A673 (cell line): ENCODE data around the gene KMT5B. TPM values are rescaled to one million over a fixed set of nuclear protein-coding genes. Genes with fewer than 3 reads are reported as not detected.

Experiments
- BruUV-seq: library from RNA; stranded (reverse); fragments of 400-500 nt; replicated peaks from 2 replicates; lab custom pipeline; 2021; lab: Mats Ljungman, UMichigan
- CTCF ChIA-PET: fragments of 300-600 bp; sonication (Branson Sonifier 250); formaldehyde crosslinking; loops from one replicate; lab custom pipeline; 2022; ENCODE audit warnings: antibody characterized with exemption; lab: Charles Lee
- POLR2A ChIA-PET: fragments of 300-600 bp; sonication (Branson Sonifier 250); formaldehyde crosslinking; loops from one replicate; lab custom pipeline; 2022; ENCODE audit warnings: antibody characterized with exemption; ENCODE audit not compliant: low non-redundant PET; lab: Charles Lee
- DNase-seq: peaks from one replicate; pipeline ENCODE4 v3.0.0-alpha.2; 2015; ENCODE audit warnings: low spot score
- H3K27ac ChIP-seq: fragments of 200-600 bp; sonication (generic); 2 replicates; pipeline ENCODE4 v1.5.1; 2016; ENCODE audit warnings: mixed run types, low read depth, mild to moderate bottlenecking, mixed read lengths, antibody characterized with exemption, low read length; ENCODE audit not compliant: poor library complexity, severe bottlenecking
- H3K27me3 ChIP-seq: fragments of 200-600 bp; sonication (generic); replicated peaks from 2 replicates; pipeline ENCODE4 v1.6.1; 2017; ENCODE audit warnings: mixed run types, low read depth, mild to moderate bottlenecking, mixed read lengths, antibody characterized with exemption, low read length; ENCODE audit not compliant: insufficient read depth, poor library complexity
- H3K36me3 ChIP-seq: fragments of 200-600 bp; sonication (generic); 2 replicates; pipeline ENCODE4 v1.6.1; 2016; ENCODE audit warnings: mixed run types, mild to moderate bottlenecking, mixed read lengths, antibody characterized with exemption, low read length; ENCODE audit not compliant: insufficient read depth, poor library complexity, severe bottlenecking
- H3K4me1 ChIP-seq: fragments of 200-600 bp; sonication (generic); 2 replicates; pipeline ENCODE4 v1.6.1; 2017; ENCODE audit warnings: mixed run types, mild to moderate bottlenecking, mixed read lengths, antibody characterized with exemption, low read length; ENCODE audit not compliant: insufficient read depth, poor library complexity, severe bottlenecking
- H3K4me3 ChIP-seq: fragments of 200-600 bp; sonication (generic); 2 replicates; pipeline ENCODE4 v1.5.1; 2016; ENCODE audit warnings: low read depth, mixed run types, mild to moderate bottlenecking, mixed read lengths, low read length; ENCODE audit not compliant: poor library complexity, severe bottlenecking
- H3K9me3 ChIP-seq: fragments of 200-600 bp; sonication (generic); 2 replicates; pipeline ENCODE4 v1.6.1; 2016; ENCODE audit warnings: mixed run types, low read depth, mild to moderate bottlenecking, mixed read lengths, antibody characterized with exemption, low read length; ENCODE audit not compliant: poor library complexity, severe bottlenecking
- EZH2 ChIP-seq: fragments of 200-600 bp; sonication (generic); IDR thresholded peaks from 2 replicates; pipeline ENCODE4 v1.6.1; 2017; ENCODE audit warnings: borderline replicate concordance, low read depth, mild to moderate bottlenecking, mixed read lengths, antibody characterized with exemption, low read length; ENCODE audit not compliant: poor library complexity, severe bottlenecking
- intact Hi-C: fragments of 100-400 bp; cut with micrococcal nuclease; formaldehyde crosslinking; loops from one replicate; pipeline ENCODE4 v1.10.0; 2022; ENCODE audit not compliant: unreplicated experiment
- total RNA-seq: library from RNA; stranded (reverse); gene quantifications from 2 replicates; pipeline ENCODE4 v1.2.3, GENCODE V29; 2021
- TF ChIP-seq, protein P1 (sequence below): fragments of 300-800, 200-600 bp; sonication (generic); conservative IDR thresholded peaks from 2 replicates; pipeline ENCODE4 v1.5.1; 2017; ENCODE audit warnings: low read depth, mild to moderate bottlenecking, antibody characterized with exemption, low read length, moderate library complexity, mixed read lengths

Gene KMT5B
- total RNA-seq, 1 experiment from 2014 or later = 35.4 TPM

GRCh38 chr11:68189888-68190287 is 23.2 kb downstream of the KMT5B start:
- BruUV-seq = no TSS peak
- H3K36me3 ChIP-seq = peaks cover under 1% of the 10 kb centered on the region
- DNase-seq = no peak
- H3K27me3 ChIP-seq = no peaks in the 10 kb centered on the region
- no peaks in the 10 kb centered on the region for H3K4me1 ChIP-seq
- H3K27ac ChIP-seq = no peak overlapping the region
- no peaks in the 10 kb centered on the region for H3K9me3 ChIP-seq
- H3K4me3 ChIP-seq = no peak overlapping the region
- POLR2A ChIA-PET = no interaction called here
- TF ChIP-seq EZH2 = no peak
- TF ChIP-seq, protein P1, sequence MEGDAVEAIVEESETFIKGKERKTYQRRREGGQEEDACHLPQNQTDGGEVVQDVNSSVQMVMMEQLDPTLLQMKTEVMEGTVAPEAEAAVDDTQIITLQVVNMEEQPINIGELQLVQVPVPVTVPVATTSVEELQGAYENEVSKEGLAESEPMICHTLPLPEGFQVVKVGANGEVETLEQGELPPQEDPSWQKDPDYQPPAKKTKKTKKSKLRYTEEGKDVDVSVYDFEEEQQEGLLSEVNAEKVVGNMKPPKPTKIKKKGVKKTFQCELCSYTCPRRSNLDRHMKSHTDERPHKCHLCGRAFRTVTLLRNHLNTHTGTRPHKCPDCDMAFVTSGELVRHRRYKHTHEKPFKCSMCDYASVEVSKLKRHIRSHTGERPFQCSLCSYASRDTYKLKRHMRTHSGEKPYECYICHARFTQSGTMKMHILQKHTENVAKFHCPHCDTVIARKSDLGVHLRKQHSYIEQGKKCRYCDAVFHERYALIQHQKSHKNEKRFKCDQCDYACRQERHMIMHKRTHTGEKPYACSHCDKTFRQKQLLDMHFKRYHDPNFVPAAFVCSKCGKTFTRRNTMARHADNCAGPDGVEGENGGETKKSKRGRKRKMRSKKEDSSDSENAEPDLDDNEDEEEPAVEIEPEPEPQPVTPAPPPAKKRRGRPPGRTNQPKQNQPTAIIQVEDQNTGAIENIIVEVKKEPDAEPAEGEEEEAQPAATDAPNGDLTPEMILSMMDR = no peak
- intact Hi-C loops = no loop called here
- CTCF ChIA-PET = no interaction called here

DNA sequence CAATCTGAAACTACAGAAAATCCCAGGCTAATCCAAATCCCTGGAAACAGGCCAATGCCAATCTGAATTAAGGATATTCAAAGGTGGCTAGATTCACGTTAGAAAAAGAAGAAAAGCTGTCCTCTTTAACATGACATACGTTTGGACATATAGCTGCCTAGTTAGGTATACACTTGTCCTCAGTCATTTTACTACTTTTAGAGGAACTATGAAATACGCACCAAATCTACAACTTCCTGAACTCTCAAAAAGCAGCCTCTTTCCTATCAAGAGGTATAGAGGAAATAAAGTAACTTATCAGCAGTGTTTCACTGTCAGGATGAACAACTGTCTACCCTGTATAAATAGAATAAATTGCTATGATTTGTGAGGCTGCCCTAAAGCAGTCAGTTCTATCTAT is 24.0 kb downstream of the KMT5B start:
- intact Hi-C loops = no loop called here
- Histone ChIP-seq H3K27me3 (no peaks in the 10 kb centered on the region), H3K27ac (no peak overlapping the region), H3K9me3 (no peaks in the 10 kb centered on the region), H3K36me3 (peaks cover 8% of the 10 kb centered on the region), H3K4me3 (no peak overlapping the region), H3K4me1 (no peaks in the 10 kb centered on the region)
- TF ChIP-seq, protein P1 = no peak
- no peak for TF ChIP-seq EZH2
- CTCF ChIA-PET = no interaction called here
- DNase-seq = no peak
- POLR2A ChIA-PET = no interaction called here
- BruUV-seq = no TSS peak

GRCh38 chr11:68186061-68186460 is 27.0 kb downstream of the KMT5B start:
- no peak for TF ChIP-seq EZH2
- TF ChIP-seq, protein P1 = no peak
- Histone ChIP-seq H3K4me1 (no peaks in the 10 kb centered on the region), H3K36me3 (peaks cover 27% of the 10 kb centered on the region), H3K27ac (no peak overlapping the region), H3K9me3 (no peaks in the 10 kb centered on the region), H3K27me3 (no peaks in the 10 kb centered on the region), H3K4me3 (no peak overlapping the region)
- DNase-seq = no peak
- no TSS peak for BruUV-seq
- ChIA-PET CTCF (no interaction called here), POLR2A (no interaction called here)
- intact Hi-C loops = no loop called here
